ENCODE data around the gene PPM1L. TPM values are rescaled to one million over a fixed set of nuclear protein-coding genes. Genes with fewer than 3 reads are reported as not detected.
A peak's percentile ranks its signal among the peaks of the same experiment; 100 is the strongest.
"Not testable (repeated sequence)": the region's sequence is repeated elsewhere in the genome, so short reads cannot be mapped to it uniquely, and the experiment has no call there.

PPM1L gene
- polyA plus RNA-seq = 1 to 10 TPM; 1.3 to 3.8 (median 2.6) TPM

GRCh38 chr3:160755776-160756304, at the start of gene PPM1L:
Gene PPM1L, plus strand, starts transcription at chr3:160756231.
- WGBS, 3 donors = 0 to 1% (median 1%) methylated on average over 46 to 64 of the region's 64 CpGs
- peak within 1 kb of the TSS; percentile 61 for H3K27ac ChIP-seq (ENCODE audit: low read depth, low read length)

GRCh38 chr3:160707187-160707794, 48.7 kb upstream of the PPM1L start:
- H3K27ac ChIP-seq (ENCODE audit: low read depth, low read length) = no peak overlapping the region
- WGBS, 3 donors = 20 to 27% (median 27%) methylated on average over 4 of the region's 4 CpGs

GRCh38 chr3:160709477-160710182, 46.4 kb upstream of the PPM1L start:
- WGBS, 3 donors = 81 to 92% (median 87%) methylated on average over 3 of the region's 3 CpGs
- H3K27ac ChIP-seq (ENCODE audit: low read depth, low read length) = no peak overlapping the region

- WGBS, 3 donors = 88 to 99% (median 95%) methylated on average over 3 of the region's 3 CpGs
- H3K27ac ChIP-seq (ENCODE audit: low read depth, low read length) = not testable (repeated sequence)
Measured at GRCh38 chr3:160713144-160713543, 42.9 kb upstream of the PPM1L start.

GRCh38 chr3:160719710-160720109, 36.3 kb upstream of the PPM1L start:
- 90 to 93% (median 92%) methylated on average over 11 of the region's 11 CpGs for WGBS, 3 donors

GRCh38 chr3:160720123-160720746, 35.8 kb upstream of the PPM1L start:
- 85 to 91% (median 88%) methylated on average over 5 of the region's 5 CpGs for WGBS, 3 donors
- H3K27ac ChIP-seq (ENCODE audit: low read depth, low read length) = no peak overlapping the region

More at GRCh38 chr3:160719710-160720109, 36.3 kb upstream of the PPM1L start:
- no peak overlapping the region for H3K27ac ChIP-seq (ENCODE audit: low read depth, low read length)

GRCh38 chr3:160722331-160722730, 33.7 kb upstream of the PPM1L start:
- H3K27ac ChIP-seq (ENCODE audit: low read depth, low read length) = no peak overlapping the region
- 70 to 83% (median 82%) methylated on average over 2 of the region's 2 CpGs for WGBS, 3 donors

GRCh38 chr3:160725338-160725737, 30.7 kb upstream of the PPM1L start:
- no peak overlapping the region for H3K27ac ChIP-seq (ENCODE audit: low read depth, low read length)
- 79 to 82% (median 82%) methylated on average over 2 of the region's 2 CpGs for WGBS, 3 donors

- 65 to 81% (median 67%) methylated on average over 1 of the region's 1 CpG for WGBS, 3 donors
- no peak overlapping the region for H3K27ac ChIP-seq (ENCODE audit: low read depth, low read length)
Measured at GRCh38 chr3:160735826-160736225, 20.2 kb upstream of the PPM1L start.

- H3K27ac ChIP-seq (ENCODE audit: low read depth, low read length) = no peak overlapping the region
- 53 to 90% (median 67%) methylated on average over 2 of the region's 2 CpGs for WGBS, 3 donors
Measured at GRCh38 chr3:160738048-160738447, 18.0 kb upstream of the PPM1L start.

GRCh38 chr3:160739079-160739478, 17.0 kb upstream of the PPM1L start:
- WGBS, 3 donors = 45 to 50% (median 45%) methylated on average over 1 of the region's 1 CpG
- H3K27ac ChIP-seq (ENCODE audit: low read depth, low read length) = no peak overlapping the region

GRCh38 chr3:160746976-160747375, 9.1 kb upstream of the PPM1L start:
- H3K27ac ChIP-seq (ENCODE audit: low read depth, low read length) = no peak overlapping the region
- 40 to 45% (median 42%) methylated on average over 2 of the region's 2 CpGs for WGBS, 3 donors

- H3K27ac ChIP-seq (ENCODE audit: low read depth, low read length) = no peak overlapping the region
- 7 to 27% (median 20%) methylated on average over 1 of the region's 1 CpG for WGBS, 3 donors
Measured at GRCh38 chr3:160747422-160747821, 8.6 kb upstream of the PPM1L start.

GRCh38 chr3:160748231-160748630, 7.8 kb upstream of the PPM1L start:
- 63 to 77% (median 69%) methylated on average over 2 of the region's 2 CpGs for WGBS, 3 donors

GRCh38 chr3:160748787-160749186, 7.2 kb upstream of the PPM1L start:
- H3K27ac ChIP-seq (ENCODE audit: low read depth, low read length) = no peak overlapping the region
- 40 to 50% (median 48%) methylated on average over 1 of the region's 1 CpG for WGBS, 3 donors

More at GRCh38 chr3:160748231-160748630, 7.8 kb upstream of the PPM1L start:
- no peak overlapping the region for H3K27ac ChIP-seq (ENCODE audit: low read depth, low read length)

- WGBS, 3 donors = 21 to 28% (median 22%) methylated on average over 2 of the region's 2 CpGs
- H3K27ac ChIP-seq (ENCODE audit: low read depth, low read length) = no peak overlapping the region
Measured at GRCh38 chr3:160753953-160754352, 2.1 kb upstream of the PPM1L start.

- peak overlapping the region; percentile 61 for H3K27ac ChIP-seq (ENCODE audit: low read depth, low read length)
- WGBS, 3 donors = 0 to 1% (median 1%) methylated on average over 27 of the region's 27 CpGs
Measured at GRCh38 chr3:160754371-160754854, 1.6 kb upstream of the PPM1L start.

- peak overlapping the region; percentile 61 for H3K27ac ChIP-seq (ENCODE audit: low read depth, low read length)
- WGBS, 3 donors = 0% methylated on average over 71 to 85 of the region's 85 CpGs
Measured at GRCh38 chr3:160754855-160755747, 930 bp upstream of the PPM1L start.

All from adipose tissue (tissue), 3 donors.